Measurements from ENCODE around the gene FERMT1. TPM values are rescaled to one million over a fixed set of nuclear protein-coding genes. Genes with fewer than 3 reads are reported as not detected.

FERMT1 gene, protein sequence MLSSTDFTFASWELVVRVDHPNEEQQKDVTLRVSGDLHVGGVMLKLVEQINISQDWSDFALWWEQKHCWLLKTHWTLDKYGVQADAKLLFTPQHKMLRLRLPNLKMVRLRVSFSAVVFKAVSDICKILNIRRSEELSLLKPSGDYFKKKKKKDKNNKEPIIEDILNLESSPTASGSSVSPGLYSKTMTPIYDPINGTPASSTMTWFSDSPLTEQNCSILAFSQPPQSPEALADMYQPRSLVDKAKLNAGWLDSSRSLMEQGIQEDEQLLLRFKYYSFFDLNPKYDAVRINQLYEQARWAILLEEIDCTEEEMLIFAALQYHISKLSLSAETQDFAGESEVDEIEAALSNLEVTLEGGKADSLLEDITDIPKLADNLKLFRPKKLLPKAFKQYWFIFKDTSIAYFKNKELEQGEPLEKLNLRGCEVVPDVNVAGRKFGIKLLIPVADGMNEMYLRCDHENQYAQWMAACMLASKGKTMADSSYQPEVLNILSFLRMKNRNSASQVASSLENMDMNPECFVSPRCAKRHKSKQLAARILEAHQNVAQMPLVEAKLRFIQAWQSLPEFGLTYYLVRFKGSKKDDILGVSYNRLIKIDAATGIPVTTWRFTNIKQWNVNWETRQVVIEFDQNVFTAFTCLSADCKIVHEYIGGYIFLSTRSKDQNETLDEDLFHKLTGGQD
- total RNA-seq = under 1 TPM in 3 of 4 donors, not detected in 1; 0.16 to 0.51 (median 0.22) TPM

DNA sequence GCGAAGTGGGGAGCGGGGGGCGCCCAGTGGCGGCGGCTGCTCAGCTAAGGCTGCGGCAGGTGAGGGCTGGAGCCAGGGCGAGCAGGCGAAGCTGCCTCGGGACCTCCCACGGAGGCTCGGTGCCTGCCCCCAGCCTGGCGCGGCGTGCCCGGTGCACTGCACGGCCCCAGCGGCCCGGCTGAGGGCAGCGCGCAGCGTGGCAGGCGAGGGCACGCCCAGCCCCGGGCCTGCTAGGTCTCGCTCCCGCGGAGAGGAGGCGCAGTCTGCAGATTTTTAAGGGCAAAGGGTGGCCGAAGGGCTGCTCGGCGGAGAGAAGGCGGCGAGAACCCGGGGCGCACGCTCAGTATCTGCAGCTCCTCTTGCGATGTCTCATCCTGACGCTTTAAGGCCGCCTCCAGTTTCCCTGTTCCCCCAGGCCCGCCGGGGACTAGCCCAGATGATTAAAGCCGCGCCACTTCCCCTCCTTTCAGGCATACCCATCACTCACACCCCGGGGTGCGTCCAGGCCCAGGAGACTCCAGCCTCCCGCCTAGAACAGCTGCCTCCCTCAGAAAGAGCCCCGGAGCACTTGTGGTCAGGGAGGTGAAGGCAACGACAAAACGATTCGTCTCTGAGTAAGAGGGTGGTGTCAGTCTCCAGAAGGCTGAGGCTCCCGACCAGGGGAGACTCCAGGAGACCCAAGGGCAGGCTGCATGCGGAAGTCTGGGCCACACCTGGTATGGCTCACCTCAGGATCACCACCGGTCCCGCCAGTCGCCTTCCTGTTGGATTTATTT, at the start of gene FERMT1:
TSS of gene FERMT1 (minus strand) at position 158 of the 776 bp plus-strand sequence. CDS start 3,476 bp downstream, outside the sequence.
- TF ChIP-seq, protein P1, sequence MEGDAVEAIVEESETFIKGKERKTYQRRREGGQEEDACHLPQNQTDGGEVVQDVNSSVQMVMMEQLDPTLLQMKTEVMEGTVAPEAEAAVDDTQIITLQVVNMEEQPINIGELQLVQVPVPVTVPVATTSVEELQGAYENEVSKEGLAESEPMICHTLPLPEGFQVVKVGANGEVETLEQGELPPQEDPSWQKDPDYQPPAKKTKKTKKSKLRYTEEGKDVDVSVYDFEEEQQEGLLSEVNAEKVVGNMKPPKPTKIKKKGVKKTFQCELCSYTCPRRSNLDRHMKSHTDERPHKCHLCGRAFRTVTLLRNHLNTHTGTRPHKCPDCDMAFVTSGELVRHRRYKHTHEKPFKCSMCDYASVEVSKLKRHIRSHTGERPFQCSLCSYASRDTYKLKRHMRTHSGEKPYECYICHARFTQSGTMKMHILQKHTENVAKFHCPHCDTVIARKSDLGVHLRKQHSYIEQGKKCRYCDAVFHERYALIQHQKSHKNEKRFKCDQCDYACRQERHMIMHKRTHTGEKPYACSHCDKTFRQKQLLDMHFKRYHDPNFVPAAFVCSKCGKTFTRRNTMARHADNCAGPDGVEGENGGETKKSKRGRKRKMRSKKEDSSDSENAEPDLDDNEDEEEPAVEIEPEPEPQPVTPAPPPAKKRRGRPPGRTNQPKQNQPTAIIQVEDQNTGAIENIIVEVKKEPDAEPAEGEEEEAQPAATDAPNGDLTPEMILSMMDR (IDR thresholded peaks at IDR 0.05; ENCODE audit: low read depth) = no peak

DNA sequence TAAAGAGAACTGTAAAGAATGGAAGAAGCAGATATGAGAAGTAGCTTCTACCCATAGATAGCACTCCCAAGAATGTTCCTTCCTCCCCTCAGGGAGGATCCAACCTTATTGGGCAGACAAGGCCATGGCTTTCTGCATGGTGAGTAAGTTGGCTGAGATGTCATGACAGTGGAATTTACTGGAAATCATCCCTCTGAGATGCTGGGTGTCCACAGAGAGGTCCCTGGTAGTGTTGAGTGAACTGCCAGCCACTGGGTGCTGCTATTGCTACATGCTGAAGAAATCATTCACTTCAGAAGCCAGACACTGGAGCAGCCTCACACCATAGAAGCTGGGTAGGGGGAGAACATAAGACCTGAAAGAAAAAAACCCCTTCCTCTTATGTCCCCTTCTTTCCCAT, 46.4 kb upstream of the FERMT1 start:
- TF ChIP-seq, protein P1 (IDR thresholded peaks at IDR 0.05; ENCODE audit: low read depth) = no peak

DNA sequence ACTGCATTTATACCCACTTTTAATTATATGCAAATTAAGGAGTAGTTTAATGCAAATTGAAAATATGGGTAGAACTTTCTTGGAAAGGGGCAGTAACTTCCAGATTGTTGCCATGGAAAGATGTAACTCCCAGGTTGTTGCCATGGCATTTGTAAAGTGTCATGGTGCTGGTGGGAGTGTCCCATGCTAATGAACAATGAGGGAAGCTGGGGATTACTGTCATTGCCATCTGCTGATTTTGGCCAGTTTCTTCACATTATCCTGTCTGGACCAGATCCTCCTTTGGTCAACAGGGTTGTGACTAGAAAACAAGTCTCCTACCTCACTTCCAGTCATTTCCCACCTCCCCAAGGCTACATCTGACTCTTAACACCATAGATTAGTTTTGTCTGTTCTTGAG, 45.4 kb upstream of the FERMT1 start:
- TF ChIP-seq, protein P1 (IDR thresholded peaks at IDR 0.05; ENCODE audit: low read depth) = no peak

DNA sequence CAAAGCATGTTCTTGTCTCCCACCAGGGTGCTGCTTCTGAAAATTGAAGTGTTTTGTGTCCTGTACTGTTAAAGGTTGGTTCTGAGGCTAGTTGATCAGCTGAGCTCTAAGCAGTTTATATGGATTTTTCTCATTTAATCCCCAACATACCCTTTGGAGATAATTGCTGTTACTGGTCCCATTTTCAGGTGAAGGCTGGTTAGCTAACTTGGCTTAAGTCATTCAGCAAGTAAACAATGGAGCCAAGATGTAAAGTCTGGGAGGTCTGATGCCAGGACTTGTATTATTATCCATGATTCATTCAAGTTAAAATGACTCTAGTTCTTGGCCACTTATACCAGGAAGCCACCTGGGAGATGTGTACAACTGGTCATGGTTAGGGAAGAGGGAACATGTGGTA, 42.5 kb upstream of the FERMT1 start:
- TF ChIP-seq, protein P1 (IDR thresholded peaks at IDR 0.05; ENCODE audit: low read depth) = no peak

DNA sequence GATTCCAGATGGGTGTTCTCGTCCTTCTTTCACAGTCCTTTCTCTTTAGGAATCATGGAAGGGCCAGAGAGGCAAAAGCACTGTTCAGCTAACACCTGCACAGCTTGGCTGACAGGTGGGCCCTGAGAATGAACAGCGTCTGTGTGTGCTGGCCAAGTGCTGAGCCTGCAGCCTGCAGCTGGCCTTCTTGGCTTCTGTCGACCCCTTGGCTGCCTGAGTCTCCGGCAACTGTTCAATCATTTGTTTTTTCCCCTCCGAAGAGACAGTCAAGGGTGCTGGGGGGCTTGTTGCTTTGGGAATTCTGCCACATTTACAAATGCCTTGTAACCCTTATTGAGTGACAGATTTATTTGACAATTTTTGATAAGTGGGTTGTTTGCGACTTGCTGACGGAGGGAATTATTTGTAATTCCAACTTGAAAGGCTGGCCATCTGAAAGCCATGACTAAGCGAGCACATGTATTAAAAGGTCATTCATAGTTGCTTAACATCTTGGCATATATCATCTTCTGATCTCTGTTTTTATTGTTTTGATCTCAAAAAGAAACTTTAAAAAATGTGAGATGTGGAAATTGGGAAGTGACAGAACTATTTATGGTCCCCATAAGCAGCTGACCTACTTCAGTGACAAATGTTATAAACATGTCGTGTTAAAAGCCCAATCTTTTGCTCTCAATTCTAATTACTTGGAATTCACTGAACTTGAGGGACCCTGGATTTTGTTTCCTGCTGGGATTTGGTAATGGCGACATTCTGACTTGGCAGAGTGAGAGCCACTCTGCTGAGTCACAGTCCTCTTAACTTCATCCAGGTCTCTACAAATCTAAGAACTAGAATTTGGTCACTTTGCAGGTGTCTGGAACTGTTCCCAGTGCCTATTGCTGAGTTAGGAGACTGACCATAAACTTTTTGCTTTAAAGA, 41.9 kb upstream of the FERMT1 start:
- TF ChIP-seq, protein P1 (IDR thresholded peaks at IDR 0.05; ENCODE audit: low read depth) = no peak

DNA sequence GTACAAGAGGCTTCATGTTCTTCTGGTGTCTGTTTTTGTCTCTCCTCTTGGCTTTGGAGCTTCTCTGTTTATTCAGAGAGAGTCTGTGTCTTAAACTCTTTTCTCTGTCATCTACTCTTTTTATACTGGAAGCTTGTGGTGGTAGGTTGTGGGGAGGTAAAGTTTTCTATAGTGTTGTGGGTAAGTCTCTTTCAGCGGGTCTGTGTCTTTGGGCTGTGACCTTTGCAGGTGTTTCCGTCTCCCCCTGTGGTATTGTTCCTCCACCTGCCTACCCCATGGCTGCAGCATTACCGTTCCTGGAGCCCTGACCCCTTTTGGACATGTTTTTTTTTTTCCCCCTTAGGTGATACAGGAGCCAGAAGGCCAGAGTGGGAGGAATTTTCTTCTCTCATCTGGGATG, 37.9 kb upstream of the FERMT1 start:
- TF ChIP-seq, protein P1 (IDR thresholded peaks at IDR 0.05; ENCODE audit: low read depth) = no peak

Measured in subcutaneous adipose tissue (tissue), 4 donors.